ENCODE measurements around the gene SHH.

DNA sequence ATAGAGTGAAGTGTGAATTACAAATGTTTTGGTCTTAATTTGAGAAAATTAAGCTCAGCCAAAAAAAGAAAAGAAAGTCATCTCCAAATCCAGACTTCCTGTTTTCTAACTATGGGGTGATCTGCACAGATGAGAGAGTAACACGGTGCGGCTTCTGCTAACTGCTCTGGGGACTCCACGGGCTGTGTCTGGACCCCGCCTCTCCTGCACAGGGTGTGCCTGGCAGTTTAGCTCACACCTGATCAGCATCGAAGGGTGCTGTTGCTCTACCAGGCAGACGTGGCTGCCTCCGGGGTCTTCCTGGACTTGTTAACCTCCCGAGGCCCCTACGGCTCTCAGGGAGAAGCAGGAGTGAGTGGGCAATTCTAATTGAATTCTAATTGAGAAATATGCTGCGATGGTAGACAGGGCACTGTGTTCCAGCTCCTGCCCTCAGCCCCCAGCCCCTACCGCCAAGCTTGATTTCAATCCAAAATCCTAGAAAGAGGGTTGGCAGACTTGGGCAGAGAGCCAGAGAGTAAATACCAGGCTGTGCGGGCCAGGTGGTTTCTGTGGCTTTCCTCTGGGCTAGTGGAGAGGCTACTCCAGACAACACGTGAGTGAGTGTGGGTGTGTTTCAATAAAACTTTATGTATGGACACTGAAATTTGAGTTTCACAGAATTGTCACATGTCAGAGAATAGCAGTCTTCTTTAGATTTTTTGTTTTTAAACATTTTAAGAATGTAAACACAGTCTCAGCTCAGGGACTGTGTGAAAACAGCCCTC is 13.4 kb downstream of the SHH start:
- TF ChIP-seq ZNF274 (CRISPR knock-in tag; IDR thresholded peaks at IDR 0.05) (no peak), ELF1 (CRISPR knock-in tag; IDR thresholded peaks at IDR 0.05) (no peak), ZNF350 (CRISPR knock-in tag; IDR thresholded peaks at IDR 0.05; ENCODE audit: borderline replicate concordance, low read depth) (no peak), THAP11 (CRISPR knock-in tag; IDR thresholded peaks at IDR 0.05) (no peak), TAF1 (CRISPR knock-in tag; IDR thresholded peaks at IDR 0.05) (no peak), EP300 (IDR thresholded peaks at IDR 0.05; ENCODE audit: low read depth in 2 of 2, low read length in 2 of 2) (no peak), EP300 (CRISPR knock-in tag; IDR thresholded peaks at IDR 0.05; ENCODE audit: borderline replicate concordance) (no peak), ZMYM3 (CRISPR knock-in tag; IDR thresholded peaks at IDR 0.05) (no peak)
- TF ChIP-seq, protein P1, sequence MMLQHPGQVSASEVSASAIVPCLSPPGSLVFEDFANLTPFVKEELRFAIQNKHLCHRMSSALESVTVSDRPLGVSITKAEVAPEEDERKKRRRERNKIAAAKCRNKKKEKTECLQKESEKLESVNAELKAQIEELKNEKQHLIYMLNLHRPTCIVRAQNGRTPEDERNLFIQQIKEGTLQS (CRISPR knock-in tag; IDR thresholded peaks at IDR 0.05), result no peak
- TF ChIP-seq, protein P2, sequence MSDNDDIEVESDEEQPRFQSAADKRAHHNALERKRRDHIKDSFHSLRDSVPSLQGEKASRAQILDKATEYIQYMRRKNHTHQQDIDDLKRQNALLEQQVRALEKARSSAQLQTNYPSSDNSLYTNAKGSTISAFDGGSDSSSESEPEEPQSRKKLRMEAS (IDR thresholded peaks at IDR 0.05), result no peak
- TF ChIP-seq, protein P3, sequence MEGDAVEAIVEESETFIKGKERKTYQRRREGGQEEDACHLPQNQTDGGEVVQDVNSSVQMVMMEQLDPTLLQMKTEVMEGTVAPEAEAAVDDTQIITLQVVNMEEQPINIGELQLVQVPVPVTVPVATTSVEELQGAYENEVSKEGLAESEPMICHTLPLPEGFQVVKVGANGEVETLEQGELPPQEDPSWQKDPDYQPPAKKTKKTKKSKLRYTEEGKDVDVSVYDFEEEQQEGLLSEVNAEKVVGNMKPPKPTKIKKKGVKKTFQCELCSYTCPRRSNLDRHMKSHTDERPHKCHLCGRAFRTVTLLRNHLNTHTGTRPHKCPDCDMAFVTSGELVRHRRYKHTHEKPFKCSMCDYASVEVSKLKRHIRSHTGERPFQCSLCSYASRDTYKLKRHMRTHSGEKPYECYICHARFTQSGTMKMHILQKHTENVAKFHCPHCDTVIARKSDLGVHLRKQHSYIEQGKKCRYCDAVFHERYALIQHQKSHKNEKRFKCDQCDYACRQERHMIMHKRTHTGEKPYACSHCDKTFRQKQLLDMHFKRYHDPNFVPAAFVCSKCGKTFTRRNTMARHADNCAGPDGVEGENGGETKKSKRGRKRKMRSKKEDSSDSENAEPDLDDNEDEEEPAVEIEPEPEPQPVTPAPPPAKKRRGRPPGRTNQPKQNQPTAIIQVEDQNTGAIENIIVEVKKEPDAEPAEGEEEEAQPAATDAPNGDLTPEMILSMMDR (CRISPR knock-in tag; IDR thresholded peaks at IDR 0.05), result no peak

Measured in HepG2 (cell line).